CD14-positive monocyte (primary cell): Measurements from ENCODE around the gene ADGRE1. TPM values are rescaled to one million over a fixed set of nuclear protein-coding genes. Genes with fewer than 3 reads are reported as not detected.

Experiments used
- DNase-seq, 3 donors: peaks; one replicate each; pipeline ENCODE4 v3.0.0-alpha.2; 2011 to 2022
- H2AFZ ChIP-seq: 2 replicates; pipeline ENCODE4 v1.6.0; 2012; ENCODE audit warnings: mild to moderate bottlenecking, low read depth, low read length, inconsistent platforms; ENCODE audit not compliant: insufficient read depth, poor library complexity, severe bottlenecking
- H3K27ac ChIP-seq, 2 donors: 1 replicate in 1 of 2; 2 replicates in 1 of 2; pipeline ENCODE4 v1.5.1; 2012 to 2013; ENCODE audit warnings: low read length in 2 of 2, control low read depth in 1 of 2, inconsistent platforms in 1 of 2, low read depth in 1 of 2, mild to moderate bottlenecking in 1 of 2
- H3K27me3 ChIP-seq, 2 donors: one replicate each; pipeline versions ENCODE4 v1.6.0 to v1.6.1; 2011 to 2013; ENCODE audit warnings: low read length in 2 of 2; ENCODE audit not compliant: control insufficient read depth in 2 of 2, insufficient read depth in 2 of 2
- H3K36me3 ChIP-seq, 2 donors: replicated peaks in 1 of 2; 1 replicate in 1 of 2; 2 replicates in 1 of 2; pipeline versions ENCODE4 v1.5.1 to v1.6.1; 2012 to 2013; ENCODE audit warnings: low read length in 2 of 2, control low read depth in 1 of 2, inconsistent platforms in 1 of 2, mild to moderate bottlenecking in 1 of 2; ENCODE audit not compliant: insufficient read depth in 2 of 2, control insufficient read depth in 1 of 2
- H3K4me1 ChIP-seq, 2 donors: 1 replicate in 1 of 2; 2 replicates in 1 of 2; pipeline versions ENCODE4 v1.5.1 to v1.6.1; 2012 to 2013; ENCODE audit warnings: low read length in 2 of 2, control low read depth in 1 of 2, inconsistent platforms in 1 of 2, mild to moderate bottlenecking in 1 of 2, moderate library complexity in 1 of 2; ENCODE audit not compliant: insufficient read depth in 2 of 2, control insufficient read depth in 1 of 2
- H3K4me2 ChIP-seq: replicated peaks from 2 replicates; pipeline ENCODE3; 2012; ENCODE audit warnings: low read length, moderate library complexity, mild to moderate bottlenecking; ENCODE audit not compliant: poor library complexity, severe bottlenecking; ENCODE audit errors: extremely low read depth
- H3K4me3 ChIP-seq, 3 experiments: fragments of 200-600 bp in 1 of 3; sonication (generic) in 1 of 3; replicated peaks in 1 of 3; 1 replicate in 2 of 3; 2 replicates in 1 of 3; pipeline ENCODE4 v1.5.1; 2011 to 2013; ENCODE audit warnings: low read length in 3 of 3, mild to moderate bottlenecking in 3 of 3, control low read depth in 2 of 3, low read depth in 2 of 3, inconsistent platforms in 1 of 3, moderate library complexity in 1 of 3
- H3K79me2 ChIP-seq: 2 replicates; pipeline ENCODE4 v1.6.0; 2012; ENCODE audit warnings: mild to moderate bottlenecking, control low read depth, inconsistent platforms, low read length, moderate library complexity; ENCODE audit not compliant: insufficient read depth
- H3K9ac ChIP-seq: 2 replicates; pipeline ENCODE4 v1.6.0; 2017; ENCODE audit warnings: low read length, mild to moderate bottlenecking; ENCODE audit not compliant: insufficient read depth, poor library complexity, severe bottlenecking
- H3K9me3 ChIP-seq, 2 donors: replicated peaks in 1 of 2; 1 replicate in 1 of 2; 2 replicates in 1 of 2; pipeline versions ENCODE4 v1.5.1 to v1.6.1; 2012 to 2013; ENCODE audit warnings: low read length in 2 of 2, control low read depth in 1 of 2; ENCODE audit not compliant: control insufficient read depth in 1 of 2, insufficient read depth in 1 of 2
- H4K20me1 ChIP-seq: 2 replicates; pipeline ENCODE4 v1.6.0; 2012; ENCODE audit warnings: mild to moderate bottlenecking, low read length, control low read depth, moderate library complexity; ENCODE audit not compliant: insufficient read depth
- H3K27ac Mint-ChIP-seq, 7 donors: one replicate each; pipeline ENCODE4 v1.8.0; 2020; ENCODE audit warnings: mild to moderate bottlenecking in 7 of 7, mixed read lengths in 7 of 7, moderate library complexity in 6 of 7, inconsistent platforms in 2 of 7
- H3K27me3 Mint-ChIP-seq, 3 donors: one replicate each; pipeline ENCODE4 v1.8.0; 2021 to 2022; ENCODE audit warnings: low read depth in 3 of 3, mild to moderate bottlenecking in 3 of 3, mixed read lengths in 3 of 3, moderate library complexity in 3 of 3, inconsistent platforms in 1 of 3
- H3K36me3 Mint-ChIP-seq, 2 donors: one replicate each; pipeline ENCODE4 v1.8.0; 2020; ENCODE audit warnings: mixed read lengths in 2 of 2, inconsistent platforms in 1 of 2, mild to moderate bottlenecking in 1 of 2
- H3K4me1 Mint-ChIP-seq: one replicate; pipeline ENCODE4 v1.8.0; 2020; ENCODE audit warnings: mild to moderate bottlenecking, mixed read lengths
- H3K4me3 Mint-ChIP-seq, 2 donors: one replicate each; pipeline ENCODE4 v1.8.0; 2020; ENCODE audit warnings: mild to moderate bottlenecking in 2 of 2, mixed read lengths in 2 of 2, moderate library complexity in 1 of 2
- H3K9me3 Mint-ChIP-seq, 7 donors: one replicate each; pipeline ENCODE4 v1.8.0; 2020 to 2022; ENCODE audit warnings: mixed read lengths in 7 of 7, mild to moderate bottlenecking in 6 of 7, moderate library complexity in 6 of 7, inconsistent platforms in 2 of 7
- WGBS: methylation state at CpG from one replicate; pipeline ENCODE4 v1.1.5; 2013; ENCODE audit warnings: missing lambda C conversion rate; ENCODE audit not compliant: insufficient coverage; 5-methylcytosine and 5-hydroxymethylcytosine counted together
- intact Hi-C, 2 donors: fragments of 100-400 bp; cut with micrococcal nuclease; formaldehyde crosslinking; loops; one replicate each; pipeline versions ENCODE4 v1.15.0 to v1.15.1; 2023
- polyA plus RNA-seq, 3 donors: library from polyadenylated mRNA; depleted of rRNA in 1 of 3; unstranded in 2 of 3; stranded (reverse) in 1 of 3; fragments of 300-500 nt in 2 of 3; fragments of >200 nt in 1 of 3; fragmentation: Illumina TruSeq in 2 of 3; gene quantifications; 1 replicate in 2 of 3; 2 replicates in 1 of 3; pipeline ENCODE4 v1.2.3, GENCODE V29; 2012 to 2021
- TF ChIP-seq, protein P1 (sequence below): fragments of 200-600 bp; IDR thresholded peaks from one replicate; pipeline ENCODE4 v1.8.0; 2022; ENCODE audit warnings: antibody characterized with exemption, mild to moderate bottlenecking

ADGRE1 gene
- polyA plus RNA-seq, 3 donors: 13.9 to 37.7 (median 21.6) TPM

DNA sequence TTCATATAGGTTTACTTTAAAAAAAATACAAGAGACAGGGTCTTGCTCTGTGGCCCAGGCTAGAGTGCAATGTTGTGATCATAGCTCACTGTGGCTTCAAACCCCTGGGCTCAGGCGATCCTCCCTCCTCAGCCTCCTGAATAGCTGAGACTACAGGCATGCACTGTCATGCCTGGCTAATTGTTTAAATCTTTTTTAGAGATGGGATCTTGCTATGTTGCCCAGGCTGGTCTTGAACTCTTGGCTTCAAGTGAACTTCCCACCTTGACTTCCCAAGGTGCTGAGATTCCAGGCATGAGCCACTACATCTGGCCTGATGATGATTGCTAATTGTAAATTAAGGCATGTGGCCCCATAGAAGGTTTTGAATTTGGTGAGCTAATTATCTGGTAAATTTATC is 35.4 kb upstream of the ADGRE1 start:
- no peak overlapping the region for H3K27ac Mint-ChIP-seq
- H3K4me1 ChIP-seq: no peaks in the 10 kb centered on the region
- H3K36me3 ChIP-seq: peaks cover 95 to 100% of the 10 kb centered on the region in 2 donors
- DNase-seq: no peak
- H3K27me3 ChIP-seq: no peaks in the 10 kb centered on the region
- H3K27ac ChIP-seq: no peak overlapping the region
- no peak overlapping the region for H2AFZ ChIP-seq
- no peak overlapping the region for H3K4me3 Mint-ChIP-seq
- no CpG with 5 or more reads among the region's 1 CpG for WGBS
- no peak overlapping the region for H3K4me2 ChIP-seq
- no peaks in the 10 kb centered on the region for H3K27me3 Mint-ChIP-seq
- no peaks in the 10 kb centered on the region for H3K4me1 Mint-ChIP-seq
- H3K4me3 ChIP-seq: no peak overlapping the region
- H4K20me1 ChIP-seq: peaks cover 70% of the 10 kb centered on the region
- H3K9me3 Mint-ChIP-seq: no peaks in the 10 kb centered on the region
- TF ChIP-seq, protein P1, sequence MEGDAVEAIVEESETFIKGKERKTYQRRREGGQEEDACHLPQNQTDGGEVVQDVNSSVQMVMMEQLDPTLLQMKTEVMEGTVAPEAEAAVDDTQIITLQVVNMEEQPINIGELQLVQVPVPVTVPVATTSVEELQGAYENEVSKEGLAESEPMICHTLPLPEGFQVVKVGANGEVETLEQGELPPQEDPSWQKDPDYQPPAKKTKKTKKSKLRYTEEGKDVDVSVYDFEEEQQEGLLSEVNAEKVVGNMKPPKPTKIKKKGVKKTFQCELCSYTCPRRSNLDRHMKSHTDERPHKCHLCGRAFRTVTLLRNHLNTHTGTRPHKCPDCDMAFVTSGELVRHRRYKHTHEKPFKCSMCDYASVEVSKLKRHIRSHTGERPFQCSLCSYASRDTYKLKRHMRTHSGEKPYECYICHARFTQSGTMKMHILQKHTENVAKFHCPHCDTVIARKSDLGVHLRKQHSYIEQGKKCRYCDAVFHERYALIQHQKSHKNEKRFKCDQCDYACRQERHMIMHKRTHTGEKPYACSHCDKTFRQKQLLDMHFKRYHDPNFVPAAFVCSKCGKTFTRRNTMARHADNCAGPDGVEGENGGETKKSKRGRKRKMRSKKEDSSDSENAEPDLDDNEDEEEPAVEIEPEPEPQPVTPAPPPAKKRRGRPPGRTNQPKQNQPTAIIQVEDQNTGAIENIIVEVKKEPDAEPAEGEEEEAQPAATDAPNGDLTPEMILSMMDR: no peak
- H3K36me3 Mint-ChIP-seq: peaks cover 84 to 97% of the 10 kb centered on the region in 2 donors
- no peak overlapping the region for H3K9ac ChIP-seq
- intact Hi-C loops: no loop called here
- no peaks in the 10 kb centered on the region for H3K79me2 ChIP-seq
- H3K9me3 ChIP-seq: no peaks in the 10 kb centered on the region

DNA sequence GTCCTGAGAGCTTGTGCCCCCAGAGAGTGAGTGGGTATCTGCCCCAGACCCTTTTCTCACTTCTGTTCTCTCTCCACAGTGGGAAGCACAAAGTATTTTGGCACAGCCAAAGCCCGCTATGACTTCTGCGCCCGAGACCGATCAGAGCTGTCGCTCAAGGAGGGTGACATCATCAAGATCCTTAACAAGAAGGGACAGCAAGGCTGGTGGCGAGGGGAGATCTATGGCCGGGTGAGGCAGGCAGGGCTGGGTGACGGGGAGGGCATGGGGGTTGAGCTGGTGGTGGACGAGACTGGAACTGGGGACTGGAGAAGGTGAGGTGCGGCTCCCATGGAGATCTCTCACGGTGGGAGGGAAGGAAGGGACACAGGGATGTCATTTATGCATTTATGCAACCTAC is 33.5 kb upstream of the ADGRE1 start:
- Mint-ChIP-seq H3K27me3 (no peaks in the 10 kb centered on the region), H3K4me3 (no peak overlapping the region), H3K4me1 (no peaks in the 10 kb centered on the region), H3K27ac (peak overlapping the region in 2 of 7 donors; percentile 46 to 62), H3K36me3 (peaks cover 77 to 90% of the 10 kb centered on the region in 2 donors), H3K9me3 (peaks cover 0 to 2% (median 0%) of the 10 kb centered on the region in 7 donors)
- Histone ChIP-seq H4K20me1 (peaks cover 56% of the 10 kb centered on the region), H3K9ac (no peak overlapping the region), H3K27ac (no peak overlapping the region), H3K4me2 (no peak overlapping the region), H3K36me3 (peaks cover 80 to 88% of the 10 kb centered on the region in 2 donors), H3K9me3 (no peaks in the 10 kb centered on the region), H2AFZ (no peak overlapping the region), H3K79me2 (no peaks in the 10 kb centered on the region), H3K4me1 (no peaks in the 10 kb centered on the region), H3K27me3 (no peaks in the 10 kb centered on the region), H3K4me3 (no peak overlapping the region)
- no peak for DNase-seq
- intact Hi-C loops: no loop called here
- 99% methylated on average over 8 of the region's 11 CpGs for WGBS
- TF ChIP-seq, protein P1: no peak
